ENCODE data around the gene KCNH1.

KCNH1 gene, protein sequence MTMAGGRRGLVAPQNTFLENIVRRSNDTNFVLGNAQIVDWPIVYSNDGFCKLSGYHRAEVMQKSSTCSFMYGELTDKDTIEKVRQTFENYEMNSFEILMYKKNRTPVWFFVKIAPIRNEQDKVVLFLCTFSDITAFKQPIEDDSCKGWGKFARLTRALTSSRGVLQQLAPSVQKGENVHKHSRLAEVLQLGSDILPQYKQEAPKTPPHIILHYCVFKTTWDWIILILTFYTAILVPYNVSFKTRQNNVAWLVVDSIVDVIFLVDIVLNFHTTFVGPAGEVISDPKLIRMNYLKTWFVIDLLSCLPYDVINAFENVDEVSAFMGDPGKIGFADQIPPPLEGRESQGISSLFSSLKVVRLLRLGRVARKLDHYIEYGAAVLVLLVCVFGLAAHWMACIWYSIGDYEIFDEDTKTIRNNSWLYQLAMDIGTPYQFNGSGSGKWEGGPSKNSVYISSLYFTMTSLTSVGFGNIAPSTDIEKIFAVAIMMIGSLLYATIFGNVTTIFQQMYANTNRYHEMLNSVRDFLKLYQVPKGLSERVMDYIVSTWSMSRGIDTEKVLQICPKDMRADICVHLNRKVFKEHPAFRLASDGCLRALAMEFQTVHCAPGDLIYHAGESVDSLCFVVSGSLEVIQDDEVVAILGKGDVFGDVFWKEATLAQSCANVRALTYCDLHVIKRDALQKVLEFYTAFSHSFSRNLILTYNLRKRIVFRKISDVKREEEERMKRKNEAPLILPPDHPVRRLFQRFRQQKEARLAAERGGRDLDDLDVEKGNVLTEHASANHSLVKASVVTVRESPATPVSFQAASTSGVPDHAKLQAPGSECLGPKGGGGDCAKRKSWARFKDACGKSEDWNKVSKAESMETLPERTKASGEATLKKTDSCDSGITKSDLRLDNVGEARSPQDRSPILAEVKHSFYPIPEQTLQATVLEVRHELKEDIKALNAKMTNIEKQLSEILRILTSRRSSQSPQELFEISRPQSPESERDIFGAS

DNA sequence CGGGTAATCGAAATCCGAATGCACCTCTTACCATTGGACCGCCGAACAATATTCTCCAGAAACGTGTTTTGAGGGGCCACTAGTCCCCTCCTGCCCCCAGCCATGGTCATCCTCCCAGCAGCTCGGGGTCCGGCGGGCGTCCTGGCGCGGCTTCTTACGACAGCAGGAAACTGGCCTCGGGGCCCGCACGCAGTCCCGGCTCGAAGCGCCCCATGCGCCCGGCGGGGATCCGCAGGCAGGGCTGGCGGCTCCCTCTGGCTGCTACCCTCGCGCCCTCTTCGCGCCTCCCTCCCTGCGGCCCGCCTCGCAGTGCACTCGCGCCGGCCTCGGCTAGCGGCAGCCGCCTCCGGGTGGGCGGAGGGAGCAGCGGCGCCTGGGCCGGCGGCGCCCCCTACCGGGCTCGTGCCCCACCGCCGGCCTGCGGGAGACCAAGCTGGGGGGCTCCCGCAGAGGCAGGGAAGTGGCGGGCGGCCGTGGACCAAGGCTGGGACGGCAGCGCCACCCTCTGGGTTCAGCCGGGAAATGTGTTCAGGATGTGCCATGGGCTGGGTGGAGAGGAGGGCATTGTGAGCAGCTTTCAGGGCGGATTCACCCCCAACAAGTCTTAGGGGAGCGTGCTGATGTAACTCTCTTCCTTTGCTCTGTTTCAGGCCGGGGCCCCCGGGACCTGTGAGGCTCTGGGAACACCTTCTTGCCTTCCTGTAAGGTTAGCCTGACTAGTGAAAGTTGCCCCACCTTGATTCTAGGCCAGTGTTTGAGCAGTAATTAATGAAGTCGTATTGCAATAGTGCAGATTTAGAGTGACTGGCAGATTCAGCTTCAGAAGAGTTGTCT is at the start of gene KCNH1:
TSS of gene KCNH1 (minus strand) at position 313 of the 834 bp plus-strand sequence. CDS start at position 110, 203 bp downstream.
- peak; percentile 73 for DNase-seq

GRCh38 chr1:211182746-211183145 is 48.8 kb upstream of the KCNH1 start:
- no peak for DNase-seq

DNA sequence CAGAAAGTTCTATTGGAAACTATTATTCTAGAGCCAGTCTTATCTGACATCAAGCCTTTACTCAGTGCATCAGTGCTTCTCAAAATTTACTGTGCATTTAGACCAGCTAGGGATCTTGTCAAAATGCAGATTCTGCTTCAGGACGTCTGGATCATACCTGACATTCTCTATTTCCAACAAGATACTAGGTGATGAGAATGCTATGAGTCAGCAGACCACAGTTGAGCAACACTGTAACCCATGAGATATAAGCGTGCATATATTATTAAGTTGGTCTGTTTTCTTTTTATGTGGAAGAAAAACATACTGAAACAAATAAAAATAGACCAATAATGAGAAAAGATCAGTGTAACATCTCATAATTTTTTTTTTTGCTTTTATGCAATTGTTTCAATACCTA is 40.4 kb upstream of the KCNH1 start:
- no peak for DNase-seq

DNA sequence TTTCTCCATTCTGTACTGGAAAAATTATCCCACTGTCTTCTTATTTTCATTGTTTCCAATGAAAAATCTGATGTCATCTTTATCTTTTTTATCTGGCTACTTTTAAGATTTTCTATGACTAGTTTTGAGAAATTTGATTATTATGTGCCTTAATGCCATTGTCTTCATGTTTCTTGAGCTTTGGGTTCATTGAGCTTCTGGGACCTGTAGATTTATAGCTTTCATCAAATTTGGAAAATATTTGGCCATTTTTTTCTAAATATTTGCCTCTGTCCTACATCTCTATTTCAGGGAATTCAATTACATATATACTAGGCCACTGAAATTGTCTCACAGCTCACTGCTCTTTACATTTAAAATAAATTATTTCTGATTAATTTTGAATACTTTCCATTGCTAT is 38.7 kb upstream of the KCNH1 start:
- no peak for DNase-seq

DNA sequence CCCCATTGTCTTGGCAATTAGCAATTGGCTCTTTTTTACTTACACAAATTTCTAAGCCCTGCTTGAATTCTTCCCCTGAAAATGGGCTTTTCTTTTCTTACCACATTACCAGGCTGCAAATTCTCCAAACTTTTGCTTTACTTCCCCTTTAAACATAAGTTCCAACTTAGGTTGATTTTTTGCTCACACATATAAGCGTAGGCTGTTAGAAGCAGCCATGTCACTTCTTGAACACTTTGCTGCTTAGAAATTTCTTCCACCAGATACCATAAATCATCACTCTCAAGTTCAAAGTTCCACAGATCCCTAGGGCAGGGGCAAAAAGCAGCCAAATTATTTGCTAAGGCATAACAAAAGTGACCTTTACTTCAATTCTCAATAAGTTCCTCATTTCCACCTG is 35.4 kb upstream of the KCNH1 start:
- DNase-seq: no peak

GRCh38 chr1:211158866-211159265 is 24.9 kb upstream of the KCNH1 start:
- DNase-seq: no peak

- no peak for DNase-seq
Observed at GRCh38 chr1:211155040-211155439, 21.1 kb upstream of the KCNH1 start.

DNA sequence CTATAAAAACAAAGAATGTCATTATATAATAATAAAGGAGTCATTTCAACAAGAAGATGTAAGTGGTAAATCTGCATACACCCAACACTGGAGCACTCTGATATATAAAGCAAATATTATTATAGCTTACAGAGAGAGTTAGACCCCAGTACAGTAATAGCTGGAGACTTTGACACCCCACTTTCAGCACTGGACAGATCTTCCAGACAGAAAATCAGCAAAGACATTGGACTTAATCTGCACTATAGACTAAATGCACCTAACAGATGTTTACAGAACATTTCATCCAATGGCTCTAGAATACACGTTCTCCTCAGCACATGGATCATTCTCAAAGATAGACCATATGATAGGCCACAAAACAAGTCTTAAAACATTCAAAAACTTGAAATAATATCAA is 20.0 kb upstream of the KCNH1 start:
- no peak for DNase-seq

- no peak for DNase-seq
Observed at GRCh38 chr1:211148366-211148765, 14.4 kb upstream of the KCNH1 start.

DNA sequence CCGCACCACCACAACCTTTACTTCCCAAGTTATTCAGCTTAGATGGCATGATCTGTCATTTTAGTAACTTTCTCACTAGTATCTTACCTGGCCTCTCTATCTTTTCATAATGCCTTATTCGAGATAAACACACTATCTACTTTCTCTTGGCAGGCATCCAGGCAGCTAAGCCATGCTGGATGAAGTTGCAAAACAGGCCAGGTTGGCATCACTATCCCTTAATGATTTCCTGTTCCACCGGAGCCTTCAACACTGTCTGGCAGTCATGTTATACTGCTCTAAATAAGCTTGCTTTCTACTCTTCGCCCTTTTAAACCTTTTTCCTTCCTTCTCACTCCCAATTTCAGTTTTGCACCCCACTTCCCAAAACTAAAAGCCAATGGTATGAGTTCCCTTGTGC is 12.0 kb upstream of the KCNH1 start:
- DNase-seq: no peak

- DNase-seq: no peak
Observed at GRCh38 chr1:211135342-211135950, 1.5 kb upstream of the KCNH1 start.

DNA sequence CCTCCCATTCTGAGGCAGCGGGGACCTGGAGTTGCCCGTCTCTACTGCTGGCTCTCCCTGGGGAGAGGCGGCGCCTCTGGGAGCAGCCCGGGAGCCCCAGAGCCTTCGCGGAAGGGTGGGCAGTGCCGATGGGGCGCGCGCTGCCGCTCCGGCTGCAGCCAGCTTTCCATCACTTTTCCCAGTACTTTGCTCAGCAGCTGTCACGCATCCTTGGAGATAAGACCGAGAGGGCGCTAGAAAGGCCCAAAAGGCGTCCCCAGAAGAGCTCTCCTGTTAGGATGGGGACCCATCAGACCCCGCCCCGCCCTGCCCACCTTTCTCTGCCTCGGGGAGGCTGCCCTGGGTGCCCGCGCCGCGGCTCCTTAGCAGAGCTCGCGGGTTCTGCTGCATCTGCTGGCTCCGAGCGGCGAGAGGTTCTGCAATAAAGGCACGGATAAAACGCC is 534 bp downstream of the KCNH1 start:
- DNase-seq: no peak

DNA sequence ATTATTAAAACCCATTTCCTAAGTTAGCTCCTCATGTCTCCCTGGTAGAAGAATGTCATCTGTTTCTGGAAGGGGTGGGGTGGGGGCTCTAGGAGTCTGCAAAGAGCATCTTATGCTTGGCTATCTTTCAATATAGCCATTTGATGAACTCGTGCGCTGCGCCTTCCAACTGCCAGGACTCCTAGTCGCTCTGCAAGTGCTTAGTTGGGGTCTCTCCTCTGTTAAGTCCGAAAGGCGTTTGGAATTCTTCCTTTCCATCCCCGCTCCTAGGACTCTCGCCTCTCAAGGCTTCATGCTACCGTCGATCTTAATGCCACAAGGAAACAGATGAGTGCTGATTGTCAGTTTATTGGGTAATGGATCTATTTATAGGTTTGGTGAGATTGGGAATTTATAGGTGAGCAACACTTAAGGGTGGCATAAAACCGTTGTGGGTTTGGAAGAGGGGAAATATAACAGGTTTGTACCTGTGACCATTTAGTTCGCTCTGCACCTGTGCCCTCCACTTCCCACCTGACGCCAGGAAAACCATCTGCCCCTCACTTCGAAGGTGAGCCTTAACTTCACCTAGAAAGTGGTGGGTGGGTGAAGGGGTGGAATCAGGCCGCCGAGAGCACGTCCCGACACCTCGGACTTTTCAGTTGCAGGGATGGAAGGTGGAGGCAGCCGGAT is 1.1 kb downstream of the KCNH1 start:
- no peak for DNase-seq

GRCh38 chr1:211129776-211130175 is 4.2 kb downstream of the KCNH1 start:
- no peak for DNase-seq

- DNase-seq: no peak
Observed at GRCh38 chr1:211127166-211127565, 6.8 kb downstream of the KCNH1 start.

- DNase-seq: no peak
Observed at GRCh38 chr1:211126622-211127021, 7.3 kb downstream of the KCNH1 start.

GRCh38 chr1:211118407-211119102 is 15.4 kb downstream of the KCNH1 start:
- DNase-seq: no peak

DNA sequence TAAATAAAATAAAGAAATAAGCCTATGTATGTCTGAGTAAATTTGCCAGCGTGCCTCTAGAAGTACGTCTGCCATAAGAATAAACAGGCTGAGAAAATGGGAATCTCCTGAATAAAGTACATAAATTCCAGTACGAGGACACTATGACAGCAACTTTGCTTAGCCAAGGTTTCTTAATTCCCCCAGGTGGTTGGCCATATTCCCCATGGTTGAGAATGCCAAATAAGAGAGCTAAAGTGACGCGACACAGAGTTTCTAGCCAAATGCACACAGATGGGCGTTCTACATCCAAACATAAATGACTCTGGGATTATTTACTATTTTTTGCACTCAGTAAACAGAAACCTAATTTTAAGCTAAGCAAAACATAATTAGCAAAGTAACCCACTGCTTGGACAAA is 19.5 kb downstream of the KCNH1 start:
- DNase-seq: no peak

DNA sequence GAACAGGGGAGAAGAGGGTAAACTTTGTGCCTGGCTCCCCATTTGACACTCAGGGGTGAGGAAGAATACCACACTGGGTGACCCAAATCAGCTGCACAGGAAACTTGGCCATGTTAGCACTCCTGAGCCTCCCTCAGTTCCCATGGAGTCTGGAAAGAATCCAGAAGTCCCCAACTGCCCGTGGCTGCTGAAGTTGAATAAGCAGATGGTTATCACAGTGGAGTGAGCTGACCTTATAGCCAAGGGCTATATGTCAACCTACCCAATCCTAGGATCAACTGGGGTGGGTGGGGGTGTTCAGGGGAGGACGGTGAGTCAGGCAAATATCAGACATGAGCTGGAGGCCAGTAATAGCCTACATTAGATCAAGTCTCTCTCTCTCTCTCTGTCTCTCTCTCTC is 20.4 kb downstream of the KCNH1 start:
- no peak for DNase-seq

DNA sequence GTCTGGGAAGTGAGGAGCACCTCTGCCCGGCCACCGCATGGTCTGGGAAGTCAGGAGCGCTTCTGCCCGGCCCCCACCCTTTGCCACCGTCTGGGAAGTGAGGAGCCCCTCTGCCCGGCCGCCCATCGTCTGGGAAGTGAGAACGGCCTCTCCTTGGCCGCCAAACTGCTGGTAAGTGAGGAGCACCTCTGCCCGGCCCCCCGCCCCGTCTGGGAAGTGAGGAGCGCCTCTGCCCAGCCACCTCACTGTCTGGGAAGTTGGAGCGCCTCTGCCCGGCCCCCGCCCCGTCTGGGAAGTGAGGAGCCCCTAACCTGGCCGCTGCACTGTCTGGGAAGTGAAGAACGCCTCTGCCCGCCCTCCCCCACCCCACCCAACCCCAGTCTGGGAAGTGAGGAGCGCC is 22.6 kb downstream of the KCNH1 start:
- DNase-seq: no peak

DNA sequence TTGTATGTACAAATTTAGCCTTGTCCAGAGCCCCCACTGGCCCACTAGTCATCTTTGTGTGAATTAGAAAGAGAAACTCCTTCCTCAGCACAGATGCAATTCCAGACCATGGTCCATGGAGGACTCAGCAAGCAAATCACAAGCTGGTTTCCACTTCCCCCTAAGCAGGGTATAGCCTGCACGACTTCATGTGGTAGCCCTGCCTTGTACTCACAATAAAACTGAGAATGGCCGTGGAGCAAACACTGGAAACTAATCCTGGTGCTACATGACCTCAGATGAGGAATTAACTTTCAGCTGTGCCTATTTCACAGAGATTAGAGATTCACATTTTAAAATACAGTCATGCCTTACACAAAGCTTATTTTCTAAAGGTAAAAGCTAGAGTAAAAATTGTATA is 32.5 kb downstream of the KCNH1 start:
- no peak for DNase-seq
